NCI-H82 treated with DMSO at 0.1 percent for 48 hours (cell line): ENCODE results near the gene CHRM3.

Experiments used
- DNase-seq: peaks from one replicate; lab custom pipeline; 2025; ENCODE audit not compliant: unreplicated experiment; lab: John Stamatoyannopoulos, UW

Gene CHRM3

GRCh38 chr1:239394107-239394506 is 7.7 kb downstream of the CHRM3 start:
- DNase-seq, result no peak

GRCh38 chr1:239413916-239414315 is 27.5 kb downstream of the CHRM3 start:
- DNase-seq, result no peak

- no peak for DNase-seq
Observed at GRCh38 chr1:239417221-239417620, 30.9 kb downstream of the CHRM3 start.

GRCh38 chr1:239417986-239418640 is 31.7 kb downstream of the CHRM3 start:
- no peak for DNase-seq

- DNase-seq, result no peak
Observed at GRCh38 chr1:239418681-239419080, 32.3 kb downstream of the CHRM3 start.

GRCh38 chr1:239421811-239422210 is 35.4 kb downstream of the CHRM3 start:
- DNase-seq, result no peak

GRCh38 chr1:239422818-239423217 is 36.5 kb downstream of the CHRM3 start:
- DNase-seq, result no peak

GRCh38 chr1:239426821-239427475 is 40.6 kb downstream of the CHRM3 start:
- no peak for DNase-seq

GRCh38 chr1:239427712-239428111 is 41.3 kb downstream of the CHRM3 start:
- no peak for DNase-seq

- no peak for DNase-seq
Observed at GRCh38 chr1:239428120-239428710, 41.8 kb downstream of the CHRM3 start.

GRCh38 chr1:239429163-239429562 is 42.8 kb downstream of the CHRM3 start:
- DNase-seq, result no peak

- DNase-seq, result no peak
Observed at GRCh38 chr1:239432255-239432654, 45.9 kb downstream of the CHRM3 start.

- no peak for DNase-seq
Observed at GRCh38 chr1:239434181-239434580, 47.8 kb downstream of the CHRM3 start.
